Aortic smooth muscle cell (primary cell): ENCODE data around the gene FAM32A. TPM values are rescaled to one million over a fixed set of nuclear protein-coding genes. Genes with fewer than 3 reads are reported as not detected.

ENCODE experiments used
- total RNA-seq: library from RNA; depleted of rRNA; stranded (reverse); fragments of >200 nt; gene quantifications from 2 replicates; pipeline ENCODE4 v1.2.3, GENCODE V29; 2014

Gene FAM32A
- total RNA-seq = 111 and 124 TPM in 2 replicates

DNA sequence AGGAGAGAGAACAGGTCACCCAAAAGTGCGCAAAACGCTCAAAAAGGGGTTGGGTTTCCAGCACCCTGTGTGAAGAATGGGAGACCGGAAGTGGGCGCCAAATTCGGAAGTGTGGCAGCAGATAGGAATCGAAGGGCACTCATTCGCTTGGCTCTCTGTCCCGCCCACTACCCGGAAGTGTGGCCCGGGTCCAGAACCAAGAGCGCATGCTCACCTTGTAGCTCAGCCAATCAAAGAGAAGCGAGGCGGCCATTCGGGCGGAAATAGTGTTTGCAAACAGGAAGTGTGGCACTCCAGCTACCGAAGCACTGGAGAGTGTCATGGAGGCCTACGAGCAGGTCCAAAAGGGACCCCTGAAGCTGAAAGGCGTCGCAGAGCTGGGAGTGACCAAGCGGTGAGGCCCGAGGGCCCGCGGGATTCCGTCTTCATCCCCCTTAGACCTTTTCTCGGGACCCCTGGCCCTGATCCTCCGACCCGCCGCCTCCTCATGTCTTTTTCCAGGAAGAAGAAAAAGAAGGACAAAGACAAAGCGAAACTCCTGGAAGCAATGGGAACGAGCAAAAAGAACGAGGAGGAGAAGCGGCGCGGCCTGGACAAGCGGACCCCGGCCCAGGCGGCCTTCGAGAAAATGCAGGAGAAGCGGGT is at the start of gene FAM32A:
Gene FAM32A, plus strand, starts transcription at position 288 of the 645 bp plus-strand sequence. Its CDS starts 33 bp downstream, at position 321.

GRCh38 chr19:16143399-16144215 is 41.6 kb upstream of the FAM32A start, which contains the start of gene HSH2D:
HSH2D (plus strand) TSS chr19:16143685; CDS start chr19:16148751, 5,066 bp downstream.

GRCh38 chr19:16197622-16198369 is 12.6 kb downstream of the FAM32A start, which contains the start of gene AP1M1:
AP1M1 (plus strand) TSS chr19:16197911; CDS start chr19:16198027, 116 bp downstream.

Other genes with a start within 250 kb of the FAM32A start
- gene OR10H4, start 236.4 kb upstream of the FAM32A start, total RNA-seq = not detected in 2 replicates
- 1,016 and 1,125 TPM in 2 replicates for gene TPM4, start 108.9 kb upstream of the FAM32A start, total RNA-seq
- 83.8 and 88.3 TPM in 2 replicates for gene RAB8A, start 73.5 kb upstream of the FAM32A start, total RNA-seq
- gene HSH2D, start 41.7 kb upstream of the FAM32A start, total RNA-seq = not detected in 2 replicates
- not detected in 2 replicates for gene CIB3, start 11.9 kb upstream of the FAM32A start, total RNA-seq
- 68.5 and 76.1 TPM in 2 replicates for gene AP1M1, start 12.5 kb downstream of the FAM32A start, total RNA-seq
- gene KLF2, start 139.4 kb downstream of the FAM32A start, total RNA-seq = 3.2 and 12.9 TPM in 2 replicates